ENCODE results near the gene MLIP. TPM values are rescaled to one million over a fixed set of nuclear protein-coding genes. Genes with fewer than 3 reads are reported as not detected.

Gene MLIP
- total RNA-seq, 4 donors from 2014 or later, result 182 to 383 (median 296) TPM

- TF ChIP-seq CTCF (IDR thresholded peaks at IDR 0.05) (no peak), POLR2A (IDR thresholded peaks at IDR 0.05) (no peak), EP300 (IDR thresholded peaks at IDR 0.05) (no peak)
- no peak overlapping the region for H3K4me3 ChIP-seq
- 79 to 84% methylated on average over 2 of the region's 2 CpGs for WGBS, 2 donors
- H3K4me1 ChIP-seq, result peaks cover 0 to 5% (median 0%) of the 10 kb centered on the region in 4 donors
- DNase-seq (ENCODE audit: low spot score in 2 of 2), result no peak
- no peaks in the 10 kb centered on the region for H3K27me3 ChIP-seq
- H3K27ac ChIP-seq, result no peak overlapping the region
- no peaks in the 10 kb centered on the region for H3K9me3 ChIP-seq
- no peaks in the 10 kb centered on the region for H3K36me3 ChIP-seq
These were observed 177.2 kb downstream of the MLIP start for GRCh38 chr6:54288474-54288873.

- H3K36me3 ChIP-seq, result no peaks in the 10 kb centered on the region
- H3K27me3 ChIP-seq, result no peaks in the 10 kb centered on the region
- DNase-seq (ENCODE audit: low spot score in 2 of 2), result no peak
- no peak overlapping the region for H3K4me3 ChIP-seq
- 61 to 74% methylated on average over 4 of the region's 4 CpGs for WGBS, 2 donors
- TF ChIP-seq POLR2A (IDR thresholded peaks at IDR 0.05) (no peak), EP300 (IDR thresholded peaks at IDR 0.05) (no peak), CTCF (IDR thresholded peaks at IDR 0.05) (no peak)
- no peaks in the 10 kb centered on the region for H3K9me3 ChIP-seq
- peaks cover 0 to 5% (median 0%) of the 10 kb centered on the region in 4 donors for H3K4me1 ChIP-seq
- no peak overlapping the region for H3K27ac ChIP-seq
These were observed 178.2 kb downstream of the MLIP start for GRCh38 chr6:54289426-54289825.

GRCh38 chr6:54291146-54291545 is 179.9 kb downstream of the MLIP start:
- Histone ChIP-seq H3K27ac (no peak overlapping the region), H3K4me3 (no peak overlapping the region), H3K9me3 (no peaks in the 10 kb centered on the region), H3K36me3 (no peaks in the 10 kb centered on the region), H3K4me1 (peaks cover 0 to 2% (median 0%) of the 10 kb centered on the region in 4 donors), H3K27me3 (no peaks in the 10 kb centered on the region)
- TF ChIP-seq POLR2A (IDR thresholded peaks at IDR 0.05) (no peak), EP300 (IDR thresholded peaks at IDR 0.05) (no peak), CTCF (IDR thresholded peaks at IDR 0.05) (no peak)
- 60 to 61% methylated on average over 2 of the region's 2 CpGs for WGBS, 2 donors
- DNase-seq (ENCODE audit: low spot score in 2 of 2), result no peak

- no peaks in the 10 kb centered on the region for H3K9me3 ChIP-seq
- no peak for DNase-seq (ENCODE audit: low spot score in 2 of 2)
- no peak overlapping the region for H3K27ac ChIP-seq
- no peak overlapping the region for H3K4me3 ChIP-seq
- H3K36me3 ChIP-seq, result no peaks in the 10 kb centered on the region
- TF ChIP-seq POLR2A (IDR thresholded peaks at IDR 0.05), result no peak
- no peak for TF ChIP-seq EP300 (IDR thresholded peaks at IDR 0.05)
- no peak for TF ChIP-seq CTCF (IDR thresholded peaks at IDR 0.05)
- no peaks in the 10 kb centered on the region for H3K4me1 ChIP-seq
- no peaks in the 10 kb centered on the region for H3K27me3 ChIP-seq
- WGBS, 2 donors, result 69% methylated on average over 2 of the region's 2 CpGs
These were observed 180.5 kb downstream of the MLIP start for GRCh38 chr6:54291738-54292137.

- 89 to 91% methylated on average over 6 to 8 of the region's 8 CpGs for WGBS, 2 donors
- no peaks in the 10 kb centered on the region for H3K27me3 ChIP-seq
- no peak overlapping the region for H3K4me3 ChIP-seq
- TF ChIP-seq EP300 (IDR thresholded peaks at IDR 0.05), result no peak
- no peak for TF ChIP-seq POLR2A (IDR thresholded peaks at IDR 0.05)
- TF ChIP-seq CTCF (IDR thresholded peaks at IDR 0.05), result no peak
- DNase-seq (ENCODE audit: low spot score in 2 of 2), result no peak
- no peak overlapping the region for H3K27ac ChIP-seq
- no peaks in the 10 kb centered on the region for H3K4me1 ChIP-seq
- H3K9me3 ChIP-seq, result no peaks in the 10 kb centered on the region
- no peaks in the 10 kb centered on the region for H3K36me3 ChIP-seq
These were observed 183.8 kb downstream of the MLIP start for GRCh38 chr6:54294965-54295532.
